Measurements from ENCODE around the gene DFFA. TPM values are rescaled to one million over a fixed set of nuclear protein-coding genes. Genes with fewer than 3 reads are reported as not detected.

DFFA gene
- total and polyA plus RNA-seq, 2 donors (not counting 1 experiment from before 2014, with no cell fraction given) = 27.8 to 33.5 TPM

- DNase-seq (ENCODE audit: low read depth in 2 of 2) = peak; percentile 44 to 51
- TF ChIP-seq EZH2 (IDR thresholded peaks at IDR 0.05; ENCODE audit: low read length, missing control alignments) = no peak
- peak; percentile 51 to 56 for TF ChIP-seq CTCF (conservative IDR thresholded peaks at IDR 0.05 in 1 of 2, IDR thresholded peaks at IDR 0.05 in 1 of 2; ENCODE audit: low read depth in 1 of 2, low read length in 2 of 2)
These were observed 42.3 kb upstream of the DFFA start for GRCh38 chr1:10514490-10515235.

GRCh38 chr1:10513199-10513598 lies 40.9 kb upstream of the DFFA start:
- no peak for DNase-seq (ENCODE audit: low read depth in 2 of 2)
- H3K9me3 ChIP-seq (ENCODE audit: control insufficient read depth, insufficient read depth, low read depth, low read length) = no peaks in the 10 kb centered on the region
- H3K36me3 ChIP-seq (ENCODE audit: control insufficient read depth, insufficient read depth, low read length) = no peaks in the 10 kb centered on the region
- TF ChIP-seq EZH2 (IDR thresholded peaks at IDR 0.05; ENCODE audit: low read length, missing control alignments) (no peak), CTCF (conservative IDR thresholded peaks at IDR 0.05 in 1 of 2, IDR thresholded peaks at IDR 0.05 in 1 of 2; ENCODE audit: low read depth in 1 of 2, low read length in 2 of 2) (no peak)
- no peak overlapping the region for H3K27ac ChIP-seq (ENCODE audit: insufficient read depth, low read length)
- H4K20me1 ChIP-seq (ENCODE audit: control insufficient read depth, extremely low read depth, insufficient read depth, low read length) = no peaks in the 10 kb centered on the region
- peaks cover 20% of the 10 kb centered on the region for H3K4me1 ChIP-seq (ENCODE audit: control insufficient read depth, extremely low read depth, insufficient read depth, low read length)
- H3K4me2 ChIP-seq (ENCODE audit: extremely low read depth, insufficient read depth, low read length) = no peak overlapping the region
- no peak overlapping the region for H2AFZ ChIP-seq (ENCODE audit: low read length)
- no peak overlapping the region for H3K4me3 ChIP-seq (replicated peaks in 1 of 4; ENCODE audit: control extremely low read depth in 1 of 4, insufficient read depth in 1 of 4, low read depth in 3 of 4, low read length in 4 of 4)
- H3K9ac ChIP-seq (ENCODE audit: insufficient read depth, low read length) = no peak overlapping the region
- peaks cover 29% of the 10 kb centered on the region for H3K79me2 ChIP-seq (ENCODE audit: control insufficient read depth, insufficient read depth, low read length)
- H3K27me3 ChIP-seq (ENCODE audit: control insufficient read depth, insufficient read depth, low read length) = no peaks in the 10 kb centered on the region

More at GRCh38 chr1:10514490-10515235, 42.3 kb upstream of the DFFA start:
- Histone ChIP-seq H3K9ac (ENCODE audit: insufficient read depth, low read length) (no peak overlapping the region), H3K27ac (ENCODE audit: insufficient read depth, low read length) (no peak overlapping the region), H3K36me3 (ENCODE audit: control insufficient read depth, insufficient read depth, low read length) (no peaks in the 10 kb centered on the region), H3K27me3 (ENCODE audit: control insufficient read depth, insufficient read depth, low read length) (no peaks in the 10 kb centered on the region), H3K9me3 (ENCODE audit: control insufficient read depth, insufficient read depth, low read depth, low read length) (no peaks in the 10 kb centered on the region), H2AFZ (ENCODE audit: low read length) (no peak overlapping the region), H4K20me1 (ENCODE audit: control insufficient read depth, extremely low read depth, insufficient read depth, low read length) (no peaks in the 10 kb centered on the region), H3K4me3 (replicated peaks in 1 of 4; ENCODE audit: control extremely low read depth in 1 of 4, insufficient read depth in 1 of 4, low read depth in 3 of 4, low read length in 4 of 4) (no peak overlapping the region), H3K4me1 (ENCODE audit: control insufficient read depth, extremely low read depth, insufficient read depth, low read length) (peaks cover 17% of the 10 kb centered on the region), H3K79me2 (ENCODE audit: control insufficient read depth, insufficient read depth, low read length) (peaks cover 24% of the 10 kb centered on the region), H3K4me2 (ENCODE audit: extremely low read depth, insufficient read depth, low read length) (no peak overlapping the region)

- peak overlapping the region in 1 of 4 experiments; percentile 41 for H3K4me3 ChIP-seq (replicated peaks in 1 of 4; ENCODE audit: control extremely low read depth in 1 of 4, insufficient read depth in 1 of 4, low read depth in 3 of 4, low read length in 4 of 4)
- H3K79me2 ChIP-seq (ENCODE audit: control insufficient read depth, insufficient read depth, low read length) = peaks cover 27% of the 10 kb centered on the region
- no peaks in the 10 kb centered on the region for H4K20me1 ChIP-seq (ENCODE audit: control insufficient read depth, extremely low read depth, insufficient read depth, low read length)
- peak overlapping the region; percentile 55 for H3K4me2 ChIP-seq (ENCODE audit: extremely low read depth, insufficient read depth, low read length)
- H3K9ac ChIP-seq (ENCODE audit: insufficient read depth, low read length) = no peak overlapping the region
- no peaks in the 10 kb centered on the region for H3K27me3 ChIP-seq (ENCODE audit: control insufficient read depth, insufficient read depth, low read length)
- no peaks in the 10 kb centered on the region for H3K36me3 ChIP-seq (ENCODE audit: control insufficient read depth, insufficient read depth, low read length)
- no peak for DNase-seq (ENCODE audit: low read depth in 2 of 2)
- H2AFZ ChIP-seq (ENCODE audit: low read length) = no peak overlapping the region
- peaks cover 20% of the 10 kb centered on the region for H3K4me1 ChIP-seq (ENCODE audit: control insufficient read depth, extremely low read depth, insufficient read depth, low read length)
- TF ChIP-seq CTCF (conservative IDR thresholded peaks at IDR 0.05 in 1 of 2, IDR thresholded peaks at IDR 0.05 in 1 of 2; ENCODE audit: low read depth in 1 of 2, low read length in 2 of 2) (no peak), EZH2 (IDR thresholded peaks at IDR 0.05; ENCODE audit: low read length, missing control alignments) (no peak)
- H3K9me3 ChIP-seq (ENCODE audit: control insufficient read depth, insufficient read depth, low read depth, low read length) = no peaks in the 10 kb centered on the region
- H3K27ac ChIP-seq (ENCODE audit: insufficient read depth, low read length) = peak overlapping the region; percentile 85
These were observed 39.2 kb upstream of the DFFA start for GRCh38 chr1:10511494-10511885.
